ENCODE data around the gene GRIP2. TPM values are rescaled to one million over a fixed set of nuclear protein-coding genes. Genes with fewer than 3 reads are reported as not detected.

GRIP2 gene
- total and polyA plus RNA-seq, 2 of the 4 experiments (the other 2 are of a cell fraction) = 0.05 TPM; not detected in 1

- Histone ChIP-seq H3K23ac (ENCODE audit: low read depth, low read length) (no peak overlapping the region), H3K9me3 (ENCODE audit: control insufficient read depth, insufficient read depth, low read length) (no peaks in the 10 kb centered on the region), H2AFZ (replicated peaks; ENCODE audit: low read length, poor library complexity) (no peak overlapping the region), H2BK120ac (ENCODE audit: low read depth, low read length) (no peak overlapping the region), H3K4ac (ENCODE audit: low read depth, low read length) (no peak overlapping the region), H2BK20ac (ENCODE audit: low read depth, low read length) (no peak overlapping the region), H2BK15ac (ENCODE audit: low read depth, low read length) (no peak overlapping the region), H3K9me1 (ENCODE audit: insufficient read depth, low read length) (peaks cover 10% of the 10 kb centered on the region; the same call in 1 of the 2 replicates), H3K4me3 (ENCODE audit: insufficient read depth, low read depth, low read length) (no peak overlapping the region), H3K9ac (ENCODE audit: low read depth, low read length) (no peak overlapping the region), H2BK5ac (ENCODE audit: low read depth, low read length, poor library complexity, severe bottlenecking) (no peak overlapping the region), H3K36me3 (ENCODE audit: control insufficient read depth, insufficient read depth, low read length) (peaks cover 74% of the 10 kb centered on the region), H4K91ac (ENCODE audit: insufficient read depth, low read depth, low read length) (no peak overlapping the region), H3K14ac (replicated peaks; ENCODE audit: low read depth, low read length) (no peak overlapping the region), H3K79me1 (ENCODE audit: low read depth in 1 of 2, low read length in 2 of 2) (no peaks in the 10 kb centered on the region), H4K20me1 (ENCODE audit: insufficient read depth, low read length) (no peaks in the 10 kb centered on the region), H3K4me1 (ENCODE audit: control insufficient read depth, insufficient read depth, low read length) (no peaks in the 10 kb centered on the region), H3K27ac (ENCODE audit: insufficient read depth, low read length) (no peak overlapping the region), H3K56ac (ENCODE audit: extremely low read depth, insufficient read depth, low read length) (no peak overlapping the region), H3K4me2 (ENCODE audit: low read depth, low read length) (no peak overlapping the region), H4K8ac (ENCODE audit: low read depth in 2 of 2, low read length in 2 of 2) (no peak overlapping the region), H3K27me3 (ENCODE audit: control insufficient read depth, insufficient read depth, low read length) (no peaks in the 10 kb centered on the region), H2AK5ac (ENCODE audit: low read depth, low read length) (no peak overlapping the region), H4K5ac (ENCODE audit: low read depth, low read length) (no peak overlapping the region), H3K18ac (ENCODE audit: low read depth, low read length) (no peak overlapping the region), H2AK9ac (replicated peaks; ENCODE audit: low read depth, low read length, poor library complexity) (no peak overlapping the region)
- intact Hi-C loops (cut with micrococcal nuclease) = no loop called here
- in situ Hi-C loops (cut with MboI; ENCODE audit: low sequenced_read_pairs) = no loop called here
- ChIA-PET CTCF (no interaction called here), POLR2A (ENCODE audit: unreplicated experiment) (no interaction called here)
- dilution Hi-C loops (cut with HindIII; ENCODE audit: low sequenced_read_pairs, unreplicated experiment) = no loop called here
- DNase-seq = no peak
- no peak for TF ChIP-seq MAZ (IDR thresholded peaks at IDR 0.05; ENCODE audit: borderline replicate concordance, low read depth, low read length)
- TF ChIP-seq SMC3 (IDR thresholded peaks at IDR 0.05; ENCODE audit: low read depth, low read length) = no peak
- TF ChIP-seq CEBPB (IDR thresholded peaks at IDR 0.05; ENCODE audit: low read depth, low read length) = no peak
- no peak for TF ChIP-seq MXI1 (IDR thresholded peaks at IDR 0.05; ENCODE audit: borderline replicate concordance, low read depth, low read length)
- no peak for TF ChIP-seq USF2 (IDR thresholded peaks at IDR 0.05; ENCODE audit: low read depth, low read length)
- no peak for ATAC-seq (ENCODE audit: low read depth)
- WGBS, 2 experiments (ENCODE audit: extremely low coverage in 2 of 2, insufficient read length in 1 of 2) = 80% methylated on average over 2 of the region's 2 CpGs; no CpG with 5 or more reads in 1 of the 2 experiments
- BruUV-seq (replicated peaks) = no TSS peak
Measured at GRCh38 chr3:14482271-14482721, 57.8 kb downstream of the GRIP2 start.

Data from IMR-90 (cell line).